Adrenal gland (tissue), 5 donors: Measurements from ENCODE around the gene SFRP4.

Experiments
- CTCF ChIP-seq, 6 experiments: fragments of 450-650 bp in 4 of 6; fragments of 200-600 bp in 2 of 6; sonication (generic) in 1 of 6; IDR thresholded peaks; 1 replicate in 5 of 6; 2 replicates in 1 of 6; pipeline versions ENCODE4 v1.5.1 to v1.8.0; 2016 to 2021; ENCODE audit warnings: antibody characterized with exemption in 6 of 6, mild to moderate bottlenecking in 2 of 6, moderate library complexity in 1 of 6
- POLR2A ChIP-seq, 2 donors: fragments of 450-650 bp; IDR thresholded peaks; one replicate each; pipeline ENCODE4 v1.6.1; 2017; ENCODE audit warnings: antibody characterized with exemption in 2 of 2, mild to moderate bottlenecking in 2 of 2, moderate library complexity in 1 of 2
- donor health status: DM: no; HTN: no; CAD: no.

GRCh38 chr7:37901890-37902524 lies 14.6 kb downstream of the SFRP4 start:
- TF ChIP-seq CTCF (IDR thresholded peaks at IDR 0.05) (no peak), POLR2A (IDR thresholded peaks at IDR 0.05) (no peak)
